ENCODE measurements around the gene MRC2.
"Not testable (repeated sequence)": the region's sequence is repeated elsewhere in the genome, so short reads cannot be mapped to it uniquely, and the experiment has no call there.

Gene MRC2, protein sequence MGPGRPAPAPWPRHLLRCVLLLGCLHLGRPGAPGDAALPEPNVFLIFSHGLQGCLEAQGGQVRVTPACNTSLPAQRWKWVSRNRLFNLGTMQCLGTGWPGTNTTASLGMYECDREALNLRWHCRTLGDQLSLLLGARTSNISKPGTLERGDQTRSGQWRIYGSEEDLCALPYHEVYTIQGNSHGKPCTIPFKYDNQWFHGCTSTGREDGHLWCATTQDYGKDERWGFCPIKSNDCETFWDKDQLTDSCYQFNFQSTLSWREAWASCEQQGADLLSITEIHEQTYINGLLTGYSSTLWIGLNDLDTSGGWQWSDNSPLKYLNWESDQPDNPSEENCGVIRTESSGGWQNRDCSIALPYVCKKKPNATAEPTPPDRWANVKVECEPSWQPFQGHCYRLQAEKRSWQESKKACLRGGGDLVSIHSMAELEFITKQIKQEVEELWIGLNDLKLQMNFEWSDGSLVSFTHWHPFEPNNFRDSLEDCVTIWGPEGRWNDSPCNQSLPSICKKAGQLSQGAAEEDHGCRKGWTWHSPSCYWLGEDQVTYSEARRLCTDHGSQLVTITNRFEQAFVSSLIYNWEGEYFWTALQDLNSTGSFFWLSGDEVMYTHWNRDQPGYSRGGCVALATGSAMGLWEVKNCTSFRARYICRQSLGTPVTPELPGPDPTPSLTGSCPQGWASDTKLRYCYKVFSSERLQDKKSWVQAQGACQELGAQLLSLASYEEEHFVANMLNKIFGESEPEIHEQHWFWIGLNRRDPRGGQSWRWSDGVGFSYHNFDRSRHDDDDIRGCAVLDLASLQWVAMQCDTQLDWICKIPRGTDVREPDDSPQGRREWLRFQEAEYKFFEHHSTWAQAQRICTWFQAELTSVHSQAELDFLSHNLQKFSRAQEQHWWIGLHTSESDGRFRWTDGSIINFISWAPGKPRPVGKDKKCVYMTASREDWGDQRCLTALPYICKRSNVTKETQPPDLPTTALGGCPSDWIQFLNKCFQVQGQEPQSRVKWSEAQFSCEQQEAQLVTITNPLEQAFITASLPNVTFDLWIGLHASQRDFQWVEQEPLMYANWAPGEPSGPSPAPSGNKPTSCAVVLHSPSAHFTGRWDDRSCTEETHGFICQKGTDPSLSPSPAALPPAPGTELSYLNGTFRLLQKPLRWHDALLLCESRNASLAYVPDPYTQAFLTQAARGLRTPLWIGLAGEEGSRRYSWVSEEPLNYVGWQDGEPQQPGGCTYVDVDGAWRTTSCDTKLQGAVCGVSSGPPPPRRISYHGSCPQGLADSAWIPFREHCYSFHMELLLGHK (N-terminal part only)

DNA sequence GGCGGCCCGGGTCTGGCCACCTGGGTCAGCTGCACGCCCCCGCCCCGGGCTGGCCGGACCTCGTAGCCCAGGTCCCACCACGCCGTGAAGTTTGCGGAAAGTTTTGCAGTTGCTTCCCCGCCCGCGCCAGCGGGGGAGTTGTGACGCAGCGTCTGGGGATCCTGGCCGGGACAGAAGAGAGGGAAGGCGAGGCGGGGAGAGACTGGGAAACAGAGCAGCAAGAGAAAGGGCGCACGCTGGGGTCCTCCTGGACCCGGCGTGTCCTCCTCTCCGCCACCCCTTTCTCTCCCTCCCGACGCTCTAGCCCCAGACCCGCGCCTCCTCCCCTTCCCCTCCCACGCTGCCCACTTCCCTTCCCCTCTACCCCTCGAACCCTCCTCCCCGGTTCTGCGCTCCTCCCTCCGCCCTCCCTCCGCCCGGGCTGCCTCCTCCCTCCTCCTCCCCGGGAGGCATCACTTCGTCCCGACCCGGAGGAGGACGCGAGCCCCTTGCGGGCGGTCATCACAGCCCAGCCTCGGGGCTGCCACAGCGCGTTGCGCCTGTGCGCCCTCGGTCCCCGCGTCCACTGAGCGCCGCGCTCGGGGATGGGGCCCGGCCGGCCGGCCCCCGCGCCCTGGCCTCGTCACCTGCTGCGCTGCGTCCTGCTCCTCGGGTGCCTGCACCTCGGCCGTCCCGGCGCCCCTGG is at the start of gene MRC2:
Gene MRC2 (plus strand): TSS at position 452 of the 685 bp plus-strand sequence. CDS start 133 bp downstream, at position 585.
- DNase-seq (ENCODE audit: low spot score) (peak; percentile 57), FAIRE-seq (no peak)

DNA sequence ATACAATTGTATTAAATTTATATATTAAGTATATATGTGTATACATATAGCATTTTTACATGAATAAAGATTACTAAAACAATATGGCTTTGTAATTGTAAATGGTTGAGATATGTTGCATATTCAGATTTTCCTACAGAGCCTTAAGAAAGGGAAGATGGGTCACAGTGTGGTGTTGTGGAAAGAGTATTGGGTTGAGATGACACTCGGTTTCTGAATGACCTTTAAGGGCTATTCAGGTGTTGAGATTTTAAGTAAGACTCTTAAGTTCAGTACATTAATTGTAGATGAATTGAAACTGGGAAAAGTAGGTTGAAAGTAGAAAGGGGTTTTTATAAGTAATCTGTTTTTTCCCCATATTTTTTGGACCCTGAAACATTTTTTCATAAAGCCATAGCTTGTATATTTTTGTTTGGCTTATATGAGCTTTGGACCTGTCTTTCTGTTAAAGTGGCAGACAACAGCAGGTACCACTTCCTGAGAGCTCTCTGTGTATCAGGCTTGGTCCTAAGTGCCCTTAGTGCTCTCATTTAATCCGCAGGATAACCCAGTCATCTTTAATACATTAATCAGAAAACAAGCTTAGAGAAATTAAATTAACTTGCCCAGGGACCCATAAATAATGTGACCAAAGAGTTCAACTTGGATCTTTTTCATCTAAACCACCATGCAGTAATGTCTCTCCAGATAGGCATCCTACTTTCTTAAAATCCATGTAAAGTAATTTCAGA is 48.5 kb upstream of the MRC2 start:
- FAIRE-seq (no peak), DNase-seq (ENCODE audit: low spot score) (no peak)

DNA sequence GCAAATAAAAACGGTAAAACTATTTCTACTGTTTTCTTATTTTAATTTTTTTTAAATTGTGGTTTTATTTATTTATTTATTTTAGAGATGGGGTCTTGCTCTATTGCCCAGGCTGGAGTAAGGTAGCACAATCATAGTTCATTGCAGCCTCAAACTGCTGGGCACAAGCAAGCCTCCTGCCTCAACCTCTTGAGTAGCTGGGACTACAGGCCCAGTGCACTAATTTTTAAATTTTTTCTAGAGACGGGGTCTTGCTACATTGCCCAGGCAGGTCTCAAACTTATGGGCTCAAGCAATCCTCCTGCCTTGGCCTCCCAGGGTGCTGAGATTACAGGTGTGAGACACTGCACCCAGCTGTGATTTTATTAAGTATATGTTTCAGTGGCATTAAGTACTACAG is 46.5 kb upstream of the MRC2 start:
- no peak for FAIRE-seq

DNA sequence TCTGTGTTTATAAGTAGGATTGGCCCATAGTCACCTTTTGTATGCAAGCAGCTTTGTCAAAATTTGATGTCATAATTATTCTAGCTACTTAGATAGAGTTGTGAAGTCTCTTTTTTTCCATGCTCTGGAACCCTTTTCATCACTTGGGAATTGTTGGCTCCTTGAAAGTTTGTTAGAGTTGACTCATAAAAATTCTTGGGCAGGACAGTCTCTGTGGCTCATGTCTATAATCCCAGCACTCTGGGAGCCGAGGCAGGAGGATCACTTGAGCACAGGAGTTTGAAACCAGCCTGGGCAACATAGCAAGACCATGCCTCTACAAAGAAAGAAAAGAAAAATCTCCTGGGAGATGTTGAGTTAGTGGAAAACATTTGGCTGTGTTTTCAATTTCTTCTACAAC is 45.7 kb upstream of the MRC2 start:
- no peak for FAIRE-seq
- DNase-seq (ENCODE audit: low spot score): no peak

More for the DNA sequence above, 46.5 kb upstream of the MRC2 start:
- DNase-seq (ENCODE audit: low spot score): no peak

DNA sequence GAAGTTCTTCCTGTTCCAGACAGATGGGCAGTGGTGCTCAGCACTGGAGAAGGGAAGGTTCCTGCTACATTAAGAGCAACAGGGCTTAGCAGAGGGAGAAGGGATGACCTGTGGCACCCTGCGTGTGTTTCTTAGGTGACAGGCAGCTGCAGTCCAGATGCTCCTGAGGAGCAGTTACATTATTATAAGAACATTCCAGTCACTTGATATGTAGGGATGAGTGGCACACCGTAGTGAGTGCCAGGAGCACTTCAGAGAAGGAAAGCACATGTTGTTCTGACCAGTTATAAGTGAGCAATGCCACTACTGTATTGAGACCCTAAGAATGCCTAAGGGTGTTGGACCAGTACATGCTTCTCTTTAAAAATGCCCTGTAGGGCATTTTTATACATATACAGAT is 39.9 kb upstream of the MRC2 start:
- FAIRE-seq (no peak), DNase-seq (ENCODE audit: low spot score) (no peak)

DNA sequence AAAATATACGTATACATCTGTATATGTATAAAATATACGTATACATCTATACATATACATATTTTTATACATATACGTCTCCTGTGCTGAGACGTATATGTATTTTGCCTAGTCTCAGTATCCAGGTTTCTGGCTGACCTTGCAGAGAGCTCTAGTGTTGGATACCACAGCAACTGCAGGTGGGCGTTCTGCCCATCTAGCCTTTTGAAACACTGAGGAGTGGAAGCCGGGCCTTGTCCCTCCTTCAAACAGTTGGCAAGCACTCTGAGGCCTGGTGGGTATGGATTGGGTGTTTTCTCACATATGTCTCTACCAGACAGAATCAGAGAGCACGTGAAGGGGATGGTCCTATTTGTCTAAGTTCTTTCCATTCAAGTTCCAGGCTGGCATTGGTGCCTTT is 39.4 kb upstream of the MRC2 start:
- DNase-seq (ENCODE audit: low spot score): no peak

GRCh38 chr17:62591333-62591732 is 36.1 kb upstream of the MRC2 start:
- no peak for FAIRE-seq
- DNase-seq (ENCODE audit: low spot score): no peak

More for the DNA sequence above, 39.4 kb upstream of the MRC2 start:
- no peak for FAIRE-seq

GRCh38 chr17:62591822-62592221 is 35.6 kb upstream of the MRC2 start:
- FAIRE-seq: not testable (repeated sequence)

DNA sequence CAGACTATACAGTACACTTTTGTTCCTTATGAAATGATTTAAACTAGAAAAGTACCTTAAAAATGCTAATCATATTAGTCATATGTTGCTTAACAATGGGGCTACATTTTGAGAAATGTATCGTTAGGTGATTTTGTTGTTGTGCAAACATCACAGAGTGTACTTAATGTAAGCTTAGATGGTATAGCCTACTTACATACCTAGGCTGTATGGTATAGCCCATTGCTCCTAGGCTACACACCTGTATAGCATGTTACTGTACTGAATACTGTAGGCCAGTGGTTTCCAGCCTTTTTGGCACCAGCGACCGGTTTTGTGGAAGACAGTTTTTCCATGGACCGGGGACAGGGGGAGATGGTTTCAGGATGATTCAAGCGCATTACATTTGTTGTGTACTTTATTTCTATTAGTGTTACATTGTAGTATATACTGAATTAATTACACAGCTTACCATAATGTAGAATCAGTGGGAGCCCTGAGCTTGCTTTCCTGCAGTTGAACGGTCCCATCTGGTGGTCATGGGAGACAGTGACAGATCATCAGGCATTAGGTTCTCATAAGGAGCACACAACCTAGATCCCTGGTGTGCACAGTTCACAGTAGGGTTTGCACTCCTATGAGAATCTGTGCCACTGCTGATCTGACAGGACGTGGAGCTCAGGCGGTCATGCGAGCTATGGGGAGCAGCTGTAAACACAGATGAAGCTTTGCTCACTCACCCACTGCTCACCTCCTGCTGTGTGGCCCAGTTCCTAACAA is 35.0 kb upstream of the MRC2 start:
- no peak for FAIRE-seq
- no peak for DNase-seq (ENCODE audit: low spot score)

More at GRCh38 chr17:62591822-62592221, 35.6 kb upstream of the MRC2 start:
- not testable (repeated sequence) for DNase-seq (ENCODE audit: low spot score)

DNA sequence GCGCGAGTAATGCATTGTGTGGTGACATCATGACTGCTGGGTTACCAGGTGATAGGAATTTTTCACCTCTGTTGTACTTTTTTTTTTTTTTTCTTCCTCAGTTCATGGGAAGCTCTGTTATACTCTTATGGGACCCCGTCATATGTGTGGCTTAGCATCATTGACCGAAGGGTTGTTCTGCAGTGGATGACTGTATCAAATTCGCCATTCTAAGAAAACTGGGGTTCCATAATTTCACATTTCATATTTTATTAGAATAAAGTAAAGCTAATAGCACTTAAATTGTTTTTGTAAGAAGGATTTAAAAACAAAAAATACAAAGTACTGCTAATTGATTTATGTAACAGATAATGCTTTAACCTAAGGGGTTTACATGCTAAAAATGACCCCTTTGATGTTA is 32.0 kb upstream of the MRC2 start:
- DNase-seq (ENCODE audit: low spot score) (no peak), FAIRE-seq (no peak)

DNA sequence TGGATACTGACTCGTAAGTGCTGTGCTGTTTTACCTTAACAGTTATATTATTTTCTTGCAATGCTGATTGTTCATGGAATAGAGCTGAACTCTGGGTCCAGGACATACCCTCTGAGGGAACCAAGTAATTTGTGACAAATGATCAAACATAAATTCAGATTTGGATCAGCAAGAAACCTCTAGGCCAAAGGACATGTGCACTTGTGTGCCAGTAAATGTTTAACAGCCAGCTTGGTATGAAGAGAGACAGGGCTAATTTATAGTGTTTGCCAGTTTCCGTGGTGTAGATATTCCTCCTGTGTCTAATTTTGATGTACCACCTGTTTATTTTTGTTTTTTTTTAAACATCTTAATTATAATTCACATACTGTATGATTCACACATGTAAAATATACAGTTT is 30.8 kb upstream of the MRC2 start:
- FAIRE-seq: no peak

DNA sequence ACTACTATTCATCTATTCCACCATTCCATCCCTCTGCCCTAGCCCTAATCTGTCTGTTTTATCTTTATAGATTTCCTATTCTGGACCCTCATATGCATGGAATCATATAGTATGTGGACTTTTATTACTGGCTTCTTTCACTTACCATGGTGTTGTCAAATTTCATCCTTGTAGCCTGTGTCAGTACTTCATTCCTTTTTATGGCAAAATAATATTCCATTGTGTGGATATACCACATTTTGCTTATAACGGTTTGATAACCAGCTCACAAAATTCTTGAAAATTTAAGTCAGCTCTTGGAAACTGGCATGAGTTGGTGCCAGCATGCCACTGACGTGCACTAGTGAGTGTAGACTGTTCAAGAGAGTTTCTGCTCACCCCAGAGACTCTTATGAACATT is 30.3 kb upstream of the MRC2 start:
- FAIRE-seq (no peak), DNase-seq (ENCODE audit: low spot score) (no peak)

More for the DNA sequence above, 30.8 kb upstream of the MRC2 start:
- no peak for DNase-seq (ENCODE audit: low spot score)

DNA sequence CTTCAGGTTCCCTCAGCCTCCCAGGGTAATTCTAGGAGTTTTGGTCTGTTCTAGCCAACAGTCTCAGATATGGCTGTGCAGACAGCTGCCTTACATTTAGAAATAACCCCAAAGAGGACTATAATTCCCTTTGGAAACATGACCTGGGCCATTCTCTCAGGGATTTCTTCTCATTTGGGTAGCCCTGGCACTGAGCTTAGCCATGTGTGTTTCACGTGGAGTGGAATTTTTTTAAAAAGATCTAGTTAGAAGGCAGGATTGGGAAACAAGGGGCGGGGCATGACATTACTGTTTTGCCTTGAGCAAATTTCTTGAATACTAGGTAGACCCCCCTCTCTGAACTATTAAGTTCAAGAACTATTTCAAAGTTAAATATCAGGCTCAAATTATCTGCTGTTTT is 29.6 kb upstream of the MRC2 start:
- FAIRE-seq: no peak

GRCh38 chr17:62599964-62600657 is 27.4 kb upstream of the MRC2 start:
- DNase-seq (ENCODE audit: low spot score) (no peak), FAIRE-seq (no peak)

More for the DNA sequence above, 29.6 kb upstream of the MRC2 start:
- DNase-seq (ENCODE audit: low spot score): no peak

- DNase-seq (ENCODE audit: low spot score): no peak
- no peak for FAIRE-seq
These were observed 26.7 kb upstream of the MRC2 start for GRCh38 chr17:62600805-62601204.

- FAIRE-seq (no peak), DNase-seq (ENCODE audit: low spot score) (no peak)
These were observed 26.0 kb upstream of the MRC2 start for GRCh38 chr17:62601471-62601870.

- FAIRE-seq; DNase-seq (ENCODE audit: low spot score): not testable (repeated sequence)
These were observed 23.7 kb upstream of the MRC2 start for GRCh38 chr17:62603783-62604182.

- no peak for DNase-seq (ENCODE audit: low spot score)
- no peak for FAIRE-seq
These were observed 21.9 kb upstream of the MRC2 start for GRCh38 chr17:62605588-62605987.

DNA sequence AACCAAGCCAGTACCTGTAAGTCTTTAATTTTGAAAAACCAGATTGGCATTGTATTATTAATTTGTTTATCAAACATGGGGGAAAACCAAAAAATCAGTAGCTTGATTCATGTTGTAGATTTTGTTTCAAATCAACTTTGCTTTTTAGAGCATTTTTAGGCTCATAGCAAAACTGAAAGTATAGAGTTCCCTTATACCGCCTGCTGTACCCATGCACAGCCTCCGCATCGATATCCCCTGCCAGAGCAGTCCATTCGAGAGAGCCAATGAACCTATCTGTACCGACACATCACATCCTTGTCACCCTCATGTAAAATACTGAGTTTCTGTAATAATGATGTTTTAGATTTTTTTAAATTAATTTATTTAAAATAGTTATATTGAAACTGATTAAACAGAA is 16.2 kb upstream of the MRC2 start:
- FAIRE-seq: no peak
- no peak for DNase-seq (ENCODE audit: low spot score)
